Tibial nerve (tissue), 4 donors: ENCODE results near the gene DHRS2.

Experiments used
- CTCF ChIP-seq, 5 experiments: fragments of 200-600 bp in 3 of 5; fragments of 450-650 bp in 2 of 5; sonication (generic) in 3 of 5; IDR thresholded peaks; one replicate each; pipeline ENCODE4 v1.5.1; 2016 to 2019; ENCODE audit warnings: antibody characterized with exemption in 5 of 5, mild to moderate bottlenecking in 3 of 5, moderate library complexity in 2 of 5
- EP300 ChIP-seq, 2 donors: sonication (generic); formaldehyde crosslinking; IDR thresholded peaks; one replicate each; pipeline ENCODE4 v1.6.1; 2017; ENCODE audit warnings: antibody characterized with exemption in 2 of 2, mild to moderate bottlenecking in 1 of 2
- POLR2A ChIP-seq, 2 donors: fragments of 450-650 bp; IDR thresholded peaks; one replicate each; pipeline ENCODE4 v1.6.1; 2017; ENCODE audit warnings: antibody characterized with exemption in 2 of 2, mild to moderate bottlenecking in 2 of 2, moderate library complexity in 2 of 2

GRCh38 chr14:23613242-23614070 is 22.7 kb upstream of the DHRS2 start:
- TF ChIP-seq CTCF (IDR thresholded peaks at IDR 0.05) = no peak
- no peak for TF ChIP-seq EP300 (IDR thresholded peaks at IDR 0.05)
- TF ChIP-seq POLR2A (IDR thresholded peaks at IDR 0.05) = no peak
